HG03139 (cell line): ENCODE data around the gene LRMDA.

Experiments used
- ATAC-seq: cut with Tn5 transposase; IDR thresholded peaks from one replicate; pipeline ENCODE4 v1.9.1; 2021; ENCODE audit not compliant: unreplicated experiment

LRMDA gene

DNA sequence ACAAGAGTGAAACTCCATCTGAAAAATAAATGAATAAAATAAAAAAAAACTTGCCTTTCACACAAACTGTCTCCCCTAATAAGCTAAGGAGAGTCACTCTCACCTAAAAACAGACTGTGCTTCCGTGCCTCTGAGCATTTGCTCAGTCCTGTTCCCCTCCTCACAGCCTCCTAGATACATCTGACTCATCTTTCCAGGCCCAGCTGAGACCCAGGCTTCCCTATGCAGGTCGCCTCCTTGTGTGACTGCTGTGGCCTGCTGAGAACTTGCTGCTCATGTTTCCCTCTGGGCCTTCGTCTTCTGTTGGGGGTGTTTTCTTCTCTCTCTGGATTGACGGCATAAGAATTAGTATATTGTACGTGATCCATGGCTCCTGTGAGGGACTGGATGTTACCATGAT, 777.7 kb downstream of the LRMDA start:
- ATAC-seq: no peak

DNA sequence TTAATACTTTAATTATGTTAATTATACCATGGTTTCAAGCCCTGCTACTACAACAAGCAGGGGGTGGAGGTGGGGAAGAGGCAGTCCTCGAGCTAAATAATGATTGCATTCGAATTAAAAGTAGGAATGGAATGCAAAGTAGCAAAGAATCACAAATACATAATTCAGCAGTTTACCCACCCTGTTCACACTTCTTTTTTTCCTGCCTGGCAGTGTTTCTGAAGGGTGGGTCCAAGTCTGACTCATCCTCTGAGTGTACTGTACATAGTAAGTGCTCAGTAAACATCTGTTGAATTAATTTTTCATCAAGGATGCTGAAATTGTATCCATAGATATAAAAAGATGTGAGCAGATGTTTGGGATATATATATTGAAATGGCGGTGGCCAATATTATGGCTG, 778.8 kb downstream of the LRMDA start:
- ATAC-seq: no peak

DNA sequence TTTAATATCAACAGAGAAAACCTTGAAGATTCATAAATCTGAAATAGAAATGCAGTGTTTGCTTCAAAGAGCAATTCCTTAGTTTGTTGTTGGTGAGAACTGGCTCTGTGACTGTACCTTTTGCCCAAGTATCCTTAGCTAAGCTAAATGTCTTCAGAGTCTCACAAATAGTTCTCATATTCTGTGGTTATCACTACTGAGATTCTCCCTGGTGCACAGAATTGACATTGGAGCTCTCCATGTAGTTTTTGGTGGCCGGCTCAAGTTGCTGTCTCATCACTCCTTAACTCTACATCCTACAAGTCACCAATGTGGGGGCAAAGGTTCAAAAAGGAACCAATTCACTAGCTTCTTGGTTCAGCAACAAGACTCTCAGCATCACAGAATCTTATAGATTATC, 780.3 kb downstream of the LRMDA start:
- ATAC-seq: no peak

DNA sequence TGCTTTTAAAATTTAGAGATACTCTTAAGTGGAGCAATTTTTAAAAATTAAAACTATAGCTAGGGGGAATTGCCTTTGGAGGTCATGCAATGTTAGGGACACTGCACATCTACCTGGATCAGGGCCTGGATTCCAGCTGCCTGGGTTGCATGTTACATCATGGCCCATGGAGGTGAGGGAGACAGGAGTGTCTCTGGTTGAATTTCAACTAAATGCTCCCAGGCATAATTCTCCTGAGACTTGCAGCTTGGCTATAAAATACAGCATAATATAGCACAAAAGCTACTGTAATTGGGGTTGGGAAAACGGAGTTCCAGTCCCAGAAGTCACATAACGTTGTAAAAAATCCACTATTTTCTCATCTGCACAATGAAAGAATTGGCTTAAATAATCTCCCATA, 782.5 kb downstream of the LRMDA start:
- no peak for ATAC-seq

DNA sequence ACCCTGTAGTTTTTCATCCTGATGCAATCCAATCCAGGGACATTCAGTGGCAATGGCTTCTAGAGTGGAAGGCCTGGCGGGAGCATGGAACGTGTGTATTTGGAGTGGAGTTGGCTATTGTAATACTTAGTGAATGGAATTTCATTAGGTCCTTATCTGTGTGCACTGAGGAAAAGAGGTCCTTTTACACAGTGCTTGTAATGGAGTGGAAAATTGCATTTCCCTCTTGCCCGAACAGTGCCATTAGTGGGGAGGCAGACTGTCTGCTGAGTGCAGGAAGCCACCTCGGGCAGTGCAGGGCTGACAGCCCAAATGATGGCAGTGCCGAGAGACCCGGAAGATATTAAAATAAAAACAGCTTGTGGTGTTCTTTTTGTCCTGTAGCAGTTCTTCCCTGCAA, 786.6 kb downstream of the LRMDA start:
- no peak for ATAC-seq

DNA sequence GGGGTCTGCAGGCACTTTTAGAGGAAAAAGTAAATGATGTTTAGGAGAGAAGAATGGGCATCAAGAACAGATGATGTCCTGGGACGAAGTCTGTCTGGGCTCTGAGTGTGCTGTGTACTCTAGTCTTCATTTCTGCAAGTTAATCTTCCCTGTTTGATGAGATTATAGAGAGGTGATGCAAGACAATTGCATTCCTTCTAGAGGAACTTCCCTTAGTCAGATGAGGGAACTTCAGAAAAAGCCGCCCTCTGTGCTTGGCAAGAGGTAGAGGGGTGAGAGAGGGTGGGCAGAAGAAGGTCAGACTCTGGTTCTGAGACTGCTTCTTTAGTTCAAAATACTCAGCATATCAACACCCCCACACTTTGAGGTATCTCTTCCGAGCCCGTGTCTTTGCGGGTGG, 797.9 kb downstream of the LRMDA start:
- ATAC-seq: no peak

DNA sequence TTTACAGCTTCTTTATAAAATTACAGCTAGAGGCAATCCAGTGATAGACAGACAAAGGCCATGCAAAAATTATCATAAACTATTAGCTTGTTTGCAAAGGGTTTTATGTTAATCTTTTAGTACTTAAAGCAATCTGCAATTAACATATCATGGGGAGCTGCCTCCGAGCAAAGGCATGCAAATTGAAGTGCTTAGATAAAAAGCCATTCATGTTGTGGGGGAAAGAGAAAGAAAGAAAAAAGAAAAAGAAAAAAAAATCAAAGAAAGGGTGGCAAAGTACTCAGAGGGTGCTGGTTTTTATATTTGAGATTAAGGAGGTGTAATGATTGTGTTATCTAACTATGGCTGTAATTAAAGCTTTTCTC, 799.5 kb downstream of the LRMDA start:
- no peak for ATAC-seq

DNA sequence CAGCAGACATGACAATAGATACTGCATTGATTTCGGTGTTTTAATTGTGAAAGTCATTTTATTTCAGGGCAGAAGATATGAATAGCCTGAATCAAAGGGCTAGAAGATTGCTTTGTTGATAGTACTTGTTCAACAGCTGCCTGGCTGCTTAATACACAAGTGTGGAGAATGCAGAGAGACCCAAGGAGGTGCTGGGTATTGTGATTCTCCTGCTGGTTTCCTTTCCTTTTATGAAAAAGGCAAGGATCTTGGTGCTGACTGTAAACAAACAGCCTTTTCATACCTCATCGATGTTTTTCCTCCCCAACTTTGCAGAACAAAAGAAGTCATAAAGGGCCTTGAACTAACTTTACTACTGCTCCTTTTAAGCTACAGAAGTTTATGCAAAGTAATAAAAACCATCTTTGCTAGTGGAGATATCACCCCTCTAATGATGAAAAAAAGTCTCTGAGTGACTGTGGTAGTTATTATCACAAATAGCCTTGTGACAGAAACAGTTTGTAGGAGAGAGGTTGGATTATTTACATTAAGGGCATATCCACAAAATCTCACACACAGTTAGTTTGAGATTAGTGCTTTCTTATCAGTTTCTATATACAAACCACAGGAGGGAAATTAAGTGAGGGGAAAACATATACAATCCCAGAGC, 800.0 kb downstream of the LRMDA start:
- no peak for ATAC-seq

DNA sequence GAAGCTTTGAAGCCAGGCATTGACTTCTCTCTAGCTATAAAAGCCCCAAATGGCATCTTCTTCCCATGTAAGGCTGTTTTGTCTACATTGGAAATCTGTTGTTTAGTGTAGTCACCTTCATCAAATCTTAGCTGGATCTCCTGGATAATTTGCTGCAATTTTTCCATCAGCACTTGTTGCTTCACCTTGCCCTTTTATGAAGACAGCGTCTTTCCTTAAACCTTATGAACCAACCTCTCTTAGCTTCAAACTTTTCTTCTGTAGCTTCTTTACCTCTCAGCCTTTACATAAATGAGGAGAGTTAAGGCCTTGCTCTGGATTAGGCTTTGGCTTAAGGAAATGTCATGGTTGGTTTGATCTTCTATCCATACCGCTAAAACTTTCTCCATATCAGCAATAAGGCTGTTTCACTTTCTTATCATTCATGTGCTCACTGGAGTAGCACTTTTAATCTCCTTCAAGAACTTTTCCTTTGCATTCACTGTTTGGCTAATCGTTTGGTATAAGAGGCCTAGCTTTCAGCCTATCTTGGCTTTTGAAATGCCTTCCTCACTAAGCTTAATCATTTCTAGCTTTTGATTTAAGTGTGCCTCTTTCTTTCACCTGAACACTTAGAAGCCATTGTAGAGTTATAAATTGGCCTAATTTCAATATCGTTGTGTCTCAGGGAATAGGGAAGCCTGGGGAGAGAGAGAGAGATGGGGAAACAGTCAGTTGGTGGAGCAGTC, 803.2 kb downstream of the LRMDA start:
- no peak for ATAC-seq

DNA sequence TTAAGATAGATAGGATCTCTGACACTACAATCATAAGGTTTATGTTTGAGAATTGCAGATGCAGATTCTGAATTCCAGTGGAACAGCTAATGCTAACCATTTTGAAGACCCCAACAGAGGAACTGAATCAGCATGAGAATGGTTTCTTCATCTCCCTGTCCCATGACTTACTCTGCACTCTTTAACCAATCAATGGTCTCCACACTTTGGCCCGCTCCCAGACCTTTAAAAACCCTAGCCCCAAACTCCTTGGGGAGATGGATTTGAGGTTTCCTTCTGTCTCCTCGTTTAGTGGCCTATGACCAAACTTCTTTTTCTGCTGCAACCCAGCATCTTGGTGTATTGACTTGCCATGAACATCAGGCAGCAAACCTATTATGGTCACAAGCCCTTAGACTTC, 804.9 kb downstream of the LRMDA start:
- ATAC-seq: no peak

DNA sequence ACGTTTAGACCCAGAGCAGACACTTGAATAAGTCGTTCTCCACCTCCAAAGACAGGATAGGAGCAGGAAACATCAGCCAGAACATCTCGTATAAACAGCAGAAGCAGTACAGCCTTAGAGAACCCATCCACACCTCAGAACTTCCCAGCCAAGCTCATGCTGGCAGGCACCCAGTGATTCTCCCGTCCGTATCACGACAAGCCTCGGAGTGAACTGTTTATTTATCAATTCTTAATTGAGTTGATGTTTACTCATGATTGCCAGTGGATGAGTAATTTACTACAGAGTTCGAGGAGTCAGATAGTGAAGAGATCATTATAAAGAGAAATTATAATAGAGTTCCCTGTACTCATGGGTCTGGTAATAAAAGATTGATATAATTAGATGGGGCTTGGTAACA, 811.5 kb downstream of the LRMDA start:
- no peak for ATAC-seq

DNA sequence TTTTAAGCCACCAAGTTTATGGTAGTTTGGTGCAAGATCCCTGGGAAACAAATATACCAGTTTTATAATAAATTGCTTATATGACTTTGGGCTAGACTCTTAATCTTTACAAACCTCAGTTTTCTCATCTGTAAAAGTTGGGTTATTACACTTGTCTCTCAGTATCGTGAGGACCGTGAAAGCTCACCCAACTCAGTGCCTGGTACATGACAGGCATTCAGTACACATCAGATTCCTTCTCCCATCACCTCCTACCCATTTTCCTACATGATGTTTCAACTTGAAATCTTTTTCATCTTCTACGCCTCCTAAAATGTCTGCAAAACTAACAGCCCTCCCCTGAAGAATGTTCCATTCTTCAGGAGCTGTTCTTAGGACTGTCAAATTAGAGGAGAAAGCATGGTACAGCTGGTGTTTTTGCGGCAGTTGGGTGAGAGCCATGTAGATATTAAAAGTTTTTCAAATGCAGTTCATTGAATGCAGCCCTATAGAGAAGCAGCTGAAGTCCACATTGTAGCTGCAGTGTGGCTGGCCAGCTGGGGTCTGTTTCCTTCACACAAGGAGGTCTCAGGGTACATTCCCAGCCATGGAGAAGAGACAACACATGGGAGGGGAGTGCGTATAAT, 812.8 kb downstream of the LRMDA start:
- no peak for ATAC-seq

DNA sequence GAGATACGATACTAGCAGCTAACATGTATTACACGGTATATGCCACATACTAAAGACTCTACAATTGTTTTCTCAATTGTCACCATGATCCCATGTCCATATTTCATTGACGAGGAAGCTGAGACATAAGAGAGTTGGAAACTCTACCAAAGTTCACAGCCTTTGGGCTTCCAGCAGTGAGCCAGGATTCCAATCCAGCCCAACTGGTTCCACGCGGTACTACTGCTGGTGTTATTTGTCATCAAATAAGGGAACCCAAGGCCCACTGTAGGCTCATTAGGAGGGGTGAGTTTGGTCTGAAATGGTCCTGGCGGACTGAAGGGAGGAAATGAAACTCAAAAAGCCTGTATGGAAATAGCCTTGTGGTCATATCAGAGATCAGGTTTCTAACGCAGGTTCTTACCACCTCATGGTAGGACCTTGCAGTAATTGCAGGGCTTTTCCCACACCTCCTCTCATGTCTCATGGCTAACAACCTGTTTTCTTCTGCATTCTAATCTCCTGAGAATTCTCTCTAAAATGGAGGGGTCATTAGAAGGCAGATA, 814.6 kb downstream of the LRMDA start:
- no peak for ATAC-seq

DNA sequence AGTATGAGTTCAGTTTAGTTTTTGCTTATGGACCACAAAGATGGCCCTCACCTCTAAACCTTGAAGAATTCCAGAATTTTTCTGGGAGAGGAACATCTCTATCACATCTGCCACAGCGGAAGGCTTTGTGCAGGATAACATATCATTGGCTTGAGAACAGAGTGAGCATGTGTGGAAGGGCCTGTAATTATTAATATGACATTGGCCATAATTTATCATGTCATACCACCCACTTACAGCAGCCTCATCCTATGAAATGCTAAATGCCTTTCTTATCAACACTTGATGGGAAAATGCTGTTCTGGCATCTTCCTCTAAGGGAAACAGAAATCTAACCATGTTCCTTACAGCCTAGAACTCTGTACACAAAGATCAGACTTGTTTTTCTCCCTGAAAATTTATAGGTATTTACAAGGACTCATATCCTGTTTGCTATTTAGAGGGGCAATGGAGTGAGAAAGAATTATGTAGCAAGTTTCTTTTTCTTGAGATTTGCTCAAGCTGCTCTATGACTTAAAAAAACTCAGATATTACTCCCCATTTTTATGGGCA, 817.3 kb downstream of the LRMDA start:
- ATAC-seq: no peak

DNA sequence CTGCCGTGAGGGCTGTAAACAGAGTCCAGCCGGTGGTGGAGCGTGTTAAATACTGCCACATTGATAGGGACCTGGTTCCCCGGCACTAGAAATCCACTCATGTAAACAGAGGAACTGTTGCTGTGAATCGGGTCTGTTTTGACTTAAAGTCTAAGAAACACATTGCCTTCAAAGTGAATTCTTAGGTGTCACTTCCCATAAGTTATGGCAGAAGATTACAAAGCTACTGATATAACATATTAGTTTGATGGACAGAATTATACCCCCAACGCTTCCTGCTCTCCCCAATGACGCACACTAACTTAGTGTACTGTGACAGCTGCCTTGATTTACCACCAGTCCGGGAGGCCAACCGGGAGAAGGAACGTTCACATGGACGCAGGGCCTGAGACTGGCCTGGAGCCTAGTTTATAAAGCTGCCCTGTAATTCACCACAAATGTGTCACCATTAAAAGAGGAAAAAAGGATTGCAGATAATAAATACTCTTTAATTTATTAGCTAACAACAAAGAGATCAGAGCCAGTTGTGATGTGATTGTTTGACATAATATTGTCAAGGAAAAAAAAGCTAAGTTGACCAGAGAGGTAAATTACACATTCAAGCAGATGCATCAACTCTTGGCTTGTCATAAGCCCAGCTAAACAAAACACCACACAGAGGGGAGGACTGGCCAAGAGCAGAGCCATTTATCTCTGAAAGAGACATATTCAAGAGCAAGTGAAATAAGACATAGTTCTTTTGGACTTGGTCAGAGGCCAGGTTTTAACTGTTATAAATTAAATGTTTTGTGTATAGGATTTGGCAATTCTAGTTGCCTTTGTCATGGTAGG, 820.6 kb downstream of the LRMDA start:
- ATAC-seq: no peak

DNA sequence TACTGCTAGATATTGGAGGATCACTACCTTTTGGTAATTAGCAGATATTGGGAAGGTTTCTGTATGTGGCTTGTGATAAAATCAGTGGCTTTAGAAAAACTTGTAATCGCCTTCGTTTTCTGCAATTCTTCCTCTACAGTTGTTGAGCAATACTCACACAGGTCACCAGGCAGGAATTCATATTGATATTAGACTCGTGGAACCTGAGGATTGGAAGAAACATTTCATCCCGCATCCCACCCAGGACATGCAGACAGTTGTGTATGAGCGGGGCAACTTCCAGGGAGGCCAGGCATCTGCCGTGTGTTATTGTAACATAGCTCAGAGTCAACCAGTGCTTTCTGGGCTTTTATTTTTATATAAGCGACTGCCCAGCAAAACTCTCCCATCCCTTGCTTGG, 821.3 kb downstream of the LRMDA start:
- no peak for ATAC-seq

DNA sequence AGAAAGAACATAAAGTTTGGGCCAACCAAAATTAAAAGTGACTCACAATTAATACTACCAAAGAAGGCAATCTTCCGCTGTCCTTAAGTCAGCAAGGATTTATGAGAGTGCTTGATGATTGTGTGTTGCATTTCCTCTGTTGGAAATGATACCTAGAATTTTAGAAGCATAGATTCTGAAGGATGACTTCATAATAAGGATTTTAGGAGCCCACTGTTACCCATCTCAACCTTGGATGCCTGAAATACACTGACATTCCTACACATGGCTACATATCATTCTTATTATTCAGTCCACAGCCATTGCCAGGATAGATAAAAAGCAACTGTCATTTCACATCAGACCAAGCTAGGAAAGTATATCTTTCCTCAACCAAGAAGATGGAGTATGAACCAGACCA, 823.8 kb downstream of the LRMDA start:
- ATAC-seq: no peak

DNA sequence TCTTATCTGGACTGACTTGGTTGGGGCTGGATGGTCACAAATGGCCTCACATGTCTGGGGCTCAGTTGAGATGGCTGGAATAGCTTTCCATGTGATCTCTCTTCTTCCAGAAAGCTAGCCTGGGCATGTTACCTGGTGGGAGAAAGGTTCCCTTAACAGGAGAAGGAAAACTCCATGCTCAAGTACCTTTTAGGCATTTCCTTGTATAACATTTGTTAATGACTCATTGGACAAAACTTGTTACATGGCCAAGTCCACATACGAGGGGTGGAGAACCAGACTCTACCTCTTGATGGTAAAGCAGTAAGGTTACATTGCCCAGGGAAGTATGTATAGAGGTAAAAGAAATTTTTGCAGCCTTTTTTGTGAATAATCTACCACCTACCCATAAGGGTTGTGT, 826.4 kb downstream of the LRMDA start:
- no peak for ATAC-seq

DNA sequence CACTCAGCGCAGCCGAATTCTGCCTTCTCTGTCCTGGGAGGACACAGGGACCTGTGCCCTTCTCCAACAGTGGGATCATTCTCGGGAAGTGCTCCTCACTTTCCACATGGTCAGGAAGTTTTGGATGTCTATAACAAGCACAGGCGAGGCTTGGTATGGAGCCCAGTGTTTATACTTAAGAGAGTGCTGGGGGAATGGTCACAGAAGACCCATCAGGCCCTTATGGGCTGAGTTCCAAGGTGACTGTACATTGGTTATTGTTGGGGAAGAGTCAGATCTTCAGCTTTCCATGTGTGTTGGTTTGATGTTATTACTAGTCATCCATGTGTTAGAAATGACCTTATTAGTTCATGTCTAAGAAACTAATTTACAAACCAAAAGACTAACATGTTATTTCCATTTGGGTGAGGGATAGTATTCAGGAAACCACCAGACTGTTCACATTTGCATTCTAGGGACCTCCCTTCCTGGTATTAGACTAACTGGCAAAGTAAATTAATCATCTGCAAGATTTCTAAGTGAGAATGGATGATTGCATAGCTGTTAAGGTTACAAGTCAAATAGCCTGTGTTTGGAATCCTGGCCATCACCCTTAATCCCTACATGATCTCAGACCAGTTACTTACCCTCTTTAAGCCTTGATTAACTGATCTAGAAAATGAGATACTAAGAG, 834.2 kb downstream of the LRMDA start:
- ATAC-seq: no peak

DNA sequence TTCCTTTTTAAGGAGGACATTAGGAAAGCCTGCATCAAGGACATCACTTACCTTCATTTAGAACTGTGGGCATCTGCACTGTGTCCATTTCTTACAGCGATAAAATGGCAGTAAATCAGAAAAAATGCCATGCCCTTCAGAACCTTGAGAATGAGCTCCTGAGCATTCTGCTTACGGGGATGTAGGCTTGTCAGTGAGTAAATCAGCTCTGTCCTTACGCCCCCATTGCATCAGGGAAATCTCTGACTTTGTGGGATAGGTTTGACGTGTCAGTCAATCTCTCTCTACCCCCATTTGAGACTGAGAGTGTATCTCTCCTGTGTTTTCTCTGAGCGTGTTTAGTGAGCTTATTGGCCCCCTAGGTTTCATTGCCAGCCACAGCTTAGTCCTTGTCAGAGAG, 837.1 kb downstream of the LRMDA start:
- no peak for ATAC-seq

DNA sequence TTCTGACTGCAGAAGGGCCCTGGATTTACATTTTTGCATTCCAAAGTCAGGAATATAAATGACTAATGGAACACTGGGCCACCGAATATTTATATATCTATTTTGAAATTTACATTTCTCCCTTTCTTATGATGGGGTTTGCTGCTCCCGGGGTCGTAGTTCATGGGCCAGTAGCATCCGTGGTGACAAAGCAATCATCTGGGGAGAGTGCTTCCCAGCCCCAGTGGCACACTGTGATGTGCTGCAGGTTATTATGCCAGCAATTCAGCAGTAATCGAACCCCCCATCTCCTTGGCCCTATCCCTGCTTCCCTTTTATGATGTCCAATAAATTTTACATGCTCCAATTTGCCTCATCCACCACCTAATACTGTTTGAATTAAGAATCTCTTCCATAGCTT, 837.5 kb downstream of the LRMDA start:
- no peak for ATAC-seq
